Measurements from ENCODE around the gene LAMC3.
A peak's percentile ranks its signal among the peaks of the same experiment; 100 is the strongest.
"Not testable (repeated sequence)": the region's sequence is repeated elsewhere in the genome, so short reads cannot be mapped to it uniquely, and the experiment has no call there.

Gene LAMC3

GRCh38 chr9:131082774-131083512 is 74.0 kb downstream of the LAMC3 start:
- DNase-seq, result no peak

- no peak for DNase-seq
Observed at GRCh38 chr9:131084661-131085369, 75.8 kb downstream of the LAMC3 start.

GRCh38 chr9:131085370-131086122 is 76.6 kb downstream of the LAMC3 start:
- no peak for DNase-seq

GRCh38 chr9:131087354-131087893 is 78.5 kb downstream of the LAMC3 start:
- no peak for DNase-seq

- DNase-seq, result no peak
Observed at GRCh38 chr9:131090025-131090787, 81.2 kb downstream of the LAMC3 start.

GRCh38 chr9:131091352-131091992 is 82.5 kb downstream of the LAMC3 start:
- DNase-seq, result no peak

- no peak for DNase-seq
Observed at GRCh38 chr9:131092030-131092429, 83.1 kb downstream of the LAMC3 start.

GRCh38 chr9:131092548-131093440 is 83.8 kb downstream of the LAMC3 start:
- DNase-seq, result no peak

GRCh38 chr9:131094015-131094414 is 85.0 kb downstream of the LAMC3 start:
- DNase-seq, result no peak

- DNase-seq, result no peak
Observed at GRCh38 chr9:131094622-131095021, 85.6 kb downstream of the LAMC3 start.

GRCh38 chr9:131095666-131096268 is 86.8 kb downstream of the LAMC3 start:
- DNase-seq, result no peak

- DNase-seq, result peak; percentile 90
Observed at GRCh38 chr9:131096269-131097125, 87.5 kb downstream of the LAMC3 start, which contains the start of gene AIF1L. Gene AIF1L, plus strand, starts transcription at chr9:131096531. Its CDS starts 99 bp downstream, at chr9:131096630.

- DNase-seq, result no peak
Observed at GRCh38 chr9:131097126-131097947, 88.4 kb downstream of the LAMC3 start.

GRCh38 chr9:131097948-131098278 is 88.9 kb downstream of the LAMC3 start:
- no peak for DNase-seq

- no peak for DNase-seq
Observed at GRCh38 chr9:131098391-131099101, 89.6 kb downstream of the LAMC3 start.

- DNase-seq, result no peak
Observed at GRCh38 chr9:131099102-131099606, 90.2 kb downstream of the LAMC3 start.

GRCh38 chr9:131099845-131100244 is 90.9 kb downstream of the LAMC3 start:
- DNase-seq, result not testable (repeated sequence)

- no peak for DNase-seq
Observed at GRCh38 chr9:131100445-131100844, 91.5 kb downstream of the LAMC3 start.
